Measurements from ENCODE around the gene HMX3. TPM values are rescaled to one million over a fixed set of nuclear protein-coding genes. Genes with fewer than 3 reads are reported as not detected.

The HMX3 gene
- total and polyA plus RNA-seq, 2 of the 13 experiments (the other 11 are each of a cell fraction or from before 2014, with no cell fraction given), result not detected

DNA sequence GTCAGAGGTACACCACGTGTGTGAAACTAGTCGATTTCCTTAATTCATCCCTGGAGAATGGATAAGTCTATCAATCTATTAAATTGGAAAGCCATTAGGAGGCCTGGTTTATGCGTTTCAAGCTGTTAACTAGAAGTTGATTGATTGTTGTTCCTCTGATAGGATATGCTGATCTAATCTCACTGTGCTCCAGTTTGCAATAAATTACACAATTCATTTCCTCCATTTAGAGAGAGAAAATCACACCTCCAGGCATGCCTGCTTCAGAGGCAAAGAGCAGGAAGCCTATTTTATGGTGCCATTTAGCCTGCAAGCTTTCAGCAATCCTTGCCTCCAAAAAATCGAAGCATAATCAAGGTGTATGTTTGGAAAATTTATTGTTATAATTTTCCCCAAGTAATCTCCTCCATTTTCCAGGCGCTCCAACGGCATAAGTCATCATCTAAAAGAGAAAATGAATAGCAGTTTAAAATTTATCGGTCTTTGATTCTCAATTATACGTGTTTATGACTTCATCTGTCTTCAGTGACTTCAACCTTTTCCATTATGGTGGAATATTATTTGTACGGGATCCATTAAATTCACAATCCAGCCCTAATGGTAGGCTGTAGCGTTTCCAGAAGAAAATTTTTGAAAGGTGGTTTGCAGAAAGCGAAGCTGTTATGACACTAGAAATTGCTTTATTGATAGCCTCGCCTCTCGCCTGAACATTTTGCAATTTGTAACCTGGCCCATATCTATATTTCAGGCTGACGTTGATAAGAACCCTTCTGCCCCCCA lies 42.9 kb upstream of the HMX3 start (continued):
- TF ChIP-seq, protein P1, sequence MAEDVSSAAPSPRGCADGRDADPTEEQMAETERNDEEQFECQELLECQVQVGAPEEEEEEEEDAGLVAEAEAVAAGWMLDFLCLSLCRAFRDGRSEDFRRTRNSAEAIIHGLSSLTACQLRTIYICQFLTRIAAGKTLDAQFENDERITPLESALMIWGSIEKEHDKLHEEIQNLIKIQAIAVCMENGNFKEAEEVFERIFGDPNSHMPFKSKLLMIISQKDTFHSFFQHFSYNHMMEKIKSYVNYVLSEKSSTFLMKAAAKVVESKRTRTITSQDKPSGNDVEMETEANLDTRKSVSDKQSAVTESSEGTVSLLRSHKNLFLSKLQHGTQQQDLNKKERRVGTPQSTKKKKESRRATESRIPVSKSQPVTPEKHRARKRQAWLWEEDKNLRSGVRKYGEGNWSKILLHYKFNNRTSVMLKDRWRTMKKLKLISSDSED (CRISPR knock-in tag; IDR thresholded peaks at IDR 0.05), result no peak
- TF ChIP-seq FOXO1 (CRISPR knock-in tag; IDR thresholded peaks at IDR 0.05), result no peak
- TF ChIP-seq, protein P2, sequence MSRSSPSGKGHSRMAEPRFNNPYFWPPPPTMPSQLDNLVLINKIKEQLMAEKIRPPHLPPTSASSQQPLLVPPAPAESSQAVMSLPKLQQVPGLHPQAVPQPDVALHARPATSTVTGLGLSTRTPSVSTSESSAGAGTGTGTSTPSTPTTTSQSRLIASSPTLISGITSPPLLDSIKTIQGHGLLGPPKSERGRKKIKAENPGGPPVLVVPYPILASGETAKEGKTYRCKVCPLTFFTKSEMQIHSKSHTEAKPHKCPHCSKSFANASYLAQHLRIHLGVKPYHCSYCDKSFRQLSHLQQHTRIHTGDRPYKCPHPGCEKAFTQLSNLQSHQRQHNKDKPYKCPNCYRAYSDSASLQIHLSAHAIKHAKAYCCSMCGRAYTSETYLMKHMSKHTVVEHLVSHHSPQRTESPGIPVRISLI (CRISPR knock-in tag; IDR thresholded peaks at IDR 0.05; ENCODE audit: borderline replicate concordance), result no peak
- TF ChIP-seq CBX2 (IDR thresholded peaks at IDR 0.05; ENCODE audit: low read depth, low read length), result no peak
- TF ChIP-seq CBX2 (CRISPR knock-in tag; IDR thresholded peaks at IDR 0.05; ENCODE audit: low read depth), result no peak
- TF ChIP-seq, protein P3, sequence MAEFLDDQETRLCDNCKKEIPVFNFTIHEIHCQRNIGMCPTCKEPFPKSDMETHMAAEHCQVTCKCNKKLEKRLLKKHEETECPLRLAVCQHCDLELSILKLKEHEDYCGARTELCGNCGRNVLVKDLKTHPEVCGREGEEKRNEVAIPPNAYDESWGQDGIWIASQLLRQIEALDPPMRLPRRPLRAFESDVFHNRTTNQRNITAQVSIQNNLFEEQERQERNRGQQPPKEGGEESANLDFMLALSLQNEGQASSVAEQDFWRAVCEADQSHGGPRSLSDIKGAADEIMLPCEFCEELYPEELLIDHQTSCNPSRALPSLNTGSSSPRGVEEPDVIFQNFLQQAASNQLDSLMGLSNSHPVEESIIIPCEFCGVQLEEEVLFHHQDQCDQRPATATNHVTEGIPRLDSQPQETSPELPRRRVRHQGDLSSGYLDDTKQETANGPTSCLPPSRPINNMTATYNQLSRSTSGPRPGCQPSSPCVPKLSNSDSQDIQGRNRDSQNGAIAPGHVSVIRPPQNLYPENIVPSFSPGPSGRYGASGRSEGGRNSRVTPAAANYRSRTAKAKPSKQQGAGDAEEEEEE (CRISPR knock-in tag; IDR thresholded peaks at IDR 0.05; ENCODE audit: borderline replicate concordance), result no peak
- no peak for TF ChIP-seq KLF16 (CRISPR knock-in tag; IDR thresholded peaks at IDR 0.05)

DNA sequence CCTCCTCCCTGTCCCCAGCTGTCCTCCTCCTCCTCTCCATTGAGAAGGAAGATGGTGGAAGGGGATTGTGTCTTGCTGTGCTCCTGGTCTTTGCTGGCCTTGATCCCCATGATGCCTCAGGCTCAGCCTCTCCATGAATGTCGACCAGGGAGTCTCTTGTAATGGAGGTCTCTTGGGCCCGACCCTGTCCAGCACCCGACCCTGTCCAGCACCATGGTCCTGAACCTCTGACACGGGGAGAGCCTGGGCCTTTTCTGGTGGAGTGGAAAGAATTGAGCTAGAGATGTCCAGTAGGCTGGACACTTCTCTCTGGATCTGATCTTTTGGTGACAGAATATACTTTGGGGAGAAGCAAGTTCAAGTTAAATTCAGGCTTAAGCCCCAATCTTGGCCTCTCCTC lies 42.3 kb upstream of the HMX3 start:
- no peak for FAIRE-seq
- no TSS peak for BruUV-seq (replicated peaks)
- H2AFZ ChIP-seq (ENCODE audit: low read length), result no peak overlapping the region
- intact Hi-C loops (cut with micrococcal nuclease; ENCODE audit: unreplicated experiment) (no loop called here), in situ Hi-C loops (cut with HindIII; ENCODE audit: extremely low pct_ligation_motif_present, low pct_unique_long_range_greater_than_20kb) (loop anchor here (25.0 kb wide), 1 partner anchor 869 kb away; no protein-coding TSS in a partner anchor)
- ATAC-seq, result no peak; the same call in 2 of the 3 replicates
- no peaks in the 10 kb centered on the region for H4K20me1 ChIP-seq (ENCODE audit: insufficient read depth, low read length)
- H3K27ac ChIP-seq (ENCODE audit: extremely low read length, insufficient read depth, low read length), result no peak overlapping the region
- ChIA-PET POLR2A (no interaction called here), CTCF (ENCODE audit: low intra/inter-chr PET ratio, low total read pairs) (no interaction called here)
- H3K9ac ChIP-seq (ENCODE audit: insufficient read depth, low read depth, low read length), result no peak overlapping the region
- H3K4me2 ChIP-seq (ENCODE audit: low read depth, low read length), result no peak overlapping the region
- 0% methylated on average over 3 of the region's 4 CpGs for WGBS (ENCODE audit: low lambda C conversion rate)
- no peaks in the 10 kb centered on the region for H3K9me3 ChIP-seq (ENCODE audit: low read length)
- no peaks in the 10 kb centered on the region for H3K4me1 ChIP-seq (ENCODE audit: insufficient read depth, low read length)
- H3K79me2 ChIP-seq (ENCODE audit: insufficient read depth, low read length), result no peaks in the 10 kb centered on the region
- peaks cover 1 to 34% of the 10 kb centered on the region in 2 experiments; a peak in 3 of 5 replicates for H3K27me3 ChIP-seq (ENCODE audit: control insufficient read depth in 1 of 2, insufficient read depth in 2 of 2, low read length in 2 of 2)
- no peak for DNase-seq (ENCODE audit: low spot score)
- no peak overlapping the region for H3K4me3 ChIP-seq (replicated peaks in 1 of 3; ENCODE audit: insufficient read depth in 1 of 3, low read depth in 2 of 3, low read length in 3 of 3)
- no peaks in the 10 kb centered on the region for H3K36me3 ChIP-seq (replicated peaks in 1 of 2; ENCODE audit: control insufficient read depth in 1 of 2, insufficient read depth in 2 of 2, low read length in 2 of 2)
- TF ChIP-seq ZNF720 (CRISPR knock-in tag; IDR thresholded peaks at IDR 0.05), result no peak
- TF ChIP-seq, protein P4, sequence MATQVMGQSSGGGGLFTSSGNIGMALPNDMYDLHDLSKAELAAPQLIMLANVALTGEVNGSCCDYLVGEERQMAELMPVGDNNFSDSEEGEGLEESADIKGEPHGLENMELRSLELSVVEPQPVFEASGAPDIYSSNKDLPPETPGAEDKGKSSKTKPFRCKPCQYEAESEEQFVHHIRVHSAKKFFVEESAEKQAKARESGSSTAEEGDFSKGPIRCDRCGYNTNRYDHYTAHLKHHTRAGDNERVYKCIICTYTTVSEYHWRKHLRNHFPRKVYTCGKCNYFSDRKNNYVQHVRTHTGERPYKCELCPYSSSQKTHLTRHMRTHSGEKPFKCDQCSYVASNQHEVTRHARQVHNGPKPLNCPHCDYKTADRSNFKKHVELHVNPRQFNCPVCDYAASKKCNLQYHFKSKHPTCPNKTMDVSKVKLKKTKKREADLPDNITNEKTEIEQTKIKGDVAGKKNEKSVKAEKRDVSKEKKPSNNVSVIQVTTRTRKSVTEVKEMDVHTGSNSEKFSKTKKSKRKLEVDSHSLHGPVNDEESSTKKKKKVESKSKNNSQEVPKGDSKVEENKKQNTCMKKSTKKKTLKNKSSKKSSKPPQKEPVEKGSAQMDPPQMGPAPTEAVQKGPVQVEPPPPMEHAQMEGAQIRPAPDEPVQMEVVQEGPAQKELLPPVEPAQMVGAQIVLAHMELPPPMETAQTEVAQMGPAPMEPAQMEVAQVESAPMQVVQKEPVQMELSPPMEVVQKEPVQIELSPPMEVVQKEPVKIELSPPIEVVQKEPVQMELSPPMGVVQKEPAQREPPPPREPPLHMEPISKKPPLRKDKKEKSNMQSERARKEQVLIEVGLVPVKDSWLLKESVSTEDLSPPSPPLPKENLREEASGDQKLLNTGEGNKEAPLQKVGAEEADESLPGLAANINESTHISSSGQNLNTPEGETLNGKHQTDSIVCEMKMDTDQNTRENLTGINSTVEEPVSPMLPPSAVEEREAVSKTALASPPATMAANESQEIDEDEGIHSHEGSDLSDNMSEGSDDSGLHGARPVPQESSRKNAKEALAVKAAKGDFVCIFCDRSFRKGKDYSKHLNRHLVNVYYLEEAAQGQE (IDR thresholded peaks at IDR 0.05; ENCODE audit: borderline replicate concordance in 1 of 2, low read depth in 1 of 2, low read length in 2 of 2), result peak; percentile 34 to 84
- TF ChIP-seq ZNF570 (CRISPR knock-in tag; IDR thresholded peaks at IDR 0.05; ENCODE audit: borderline replicate concordance), result no peak
- no peak for TF ChIP-seq ZFY (CRISPR knock-in tag; IDR thresholded peaks at IDR 0.05)
- TF ChIP-seq IRX3 (CRISPR knock-in tag; IDR thresholded peaks at IDR 0.05; ENCODE audit: borderline replicate concordance, low read depth), result no peak
- no peak for TF ChIP-seq ZNF782 (CRISPR knock-in tag; IDR thresholded peaks at IDR 0.05; ENCODE audit: borderline replicate concordance)
- no peak for TF ChIP-seq ZNF230 (CRISPR knock-in tag; IDR thresholded peaks at IDR 0.05)
